AG09319 (cell line): ENCODE measurements around the gene RPN2.

ENCODE experiments used
- DNase-seq: peaks from one replicate; pipeline ENCODE4 v3.0.0-alpha.2; 2010; ENCODE audit warnings: low read depth; ENCODE audit errors: extremely low read depth
- TF ChIP-seq, protein P1 (sequence below): IDR thresholded peaks from 2 replicates; pipeline ENCODE4 v1.5.1; 2011; ENCODE audit warnings: low read depth, mild to moderate bottlenecking, inconsistent platforms, low read length, moderate library complexity

RPN2 gene

DNA sequence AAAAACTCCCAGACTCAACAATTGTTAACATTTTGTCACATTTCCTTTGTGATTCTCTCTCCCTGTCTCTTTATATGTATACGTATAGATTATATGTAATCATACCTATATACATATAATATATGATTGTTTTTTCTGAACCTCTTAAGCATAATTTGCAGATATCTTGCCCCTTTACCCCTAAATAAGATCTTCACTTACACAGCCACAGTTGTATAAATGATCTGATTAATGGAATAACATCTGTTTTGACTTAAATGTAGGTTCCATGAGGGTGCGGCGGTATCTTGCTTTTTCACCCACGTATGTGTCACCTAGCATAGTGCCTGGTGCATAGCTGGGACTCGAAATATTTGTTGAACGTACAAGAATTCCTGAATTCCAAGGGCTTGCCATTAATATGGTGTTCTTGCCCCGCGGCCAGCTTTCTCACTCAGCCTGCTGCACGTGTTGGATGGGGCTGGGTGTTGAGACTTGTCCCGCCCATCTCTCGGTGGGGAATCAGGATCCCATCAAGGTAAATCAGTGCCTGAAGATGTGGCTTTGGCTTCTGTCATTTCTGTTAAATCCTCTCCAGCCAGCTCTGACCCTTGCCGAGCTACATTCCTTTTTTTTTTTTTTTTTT is 99.9 kb downstream of the RPN2 start:
- no peak for DNase-seq
- TF ChIP-seq, protein P1, sequence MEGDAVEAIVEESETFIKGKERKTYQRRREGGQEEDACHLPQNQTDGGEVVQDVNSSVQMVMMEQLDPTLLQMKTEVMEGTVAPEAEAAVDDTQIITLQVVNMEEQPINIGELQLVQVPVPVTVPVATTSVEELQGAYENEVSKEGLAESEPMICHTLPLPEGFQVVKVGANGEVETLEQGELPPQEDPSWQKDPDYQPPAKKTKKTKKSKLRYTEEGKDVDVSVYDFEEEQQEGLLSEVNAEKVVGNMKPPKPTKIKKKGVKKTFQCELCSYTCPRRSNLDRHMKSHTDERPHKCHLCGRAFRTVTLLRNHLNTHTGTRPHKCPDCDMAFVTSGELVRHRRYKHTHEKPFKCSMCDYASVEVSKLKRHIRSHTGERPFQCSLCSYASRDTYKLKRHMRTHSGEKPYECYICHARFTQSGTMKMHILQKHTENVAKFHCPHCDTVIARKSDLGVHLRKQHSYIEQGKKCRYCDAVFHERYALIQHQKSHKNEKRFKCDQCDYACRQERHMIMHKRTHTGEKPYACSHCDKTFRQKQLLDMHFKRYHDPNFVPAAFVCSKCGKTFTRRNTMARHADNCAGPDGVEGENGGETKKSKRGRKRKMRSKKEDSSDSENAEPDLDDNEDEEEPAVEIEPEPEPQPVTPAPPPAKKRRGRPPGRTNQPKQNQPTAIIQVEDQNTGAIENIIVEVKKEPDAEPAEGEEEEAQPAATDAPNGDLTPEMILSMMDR = no peak

DNA sequence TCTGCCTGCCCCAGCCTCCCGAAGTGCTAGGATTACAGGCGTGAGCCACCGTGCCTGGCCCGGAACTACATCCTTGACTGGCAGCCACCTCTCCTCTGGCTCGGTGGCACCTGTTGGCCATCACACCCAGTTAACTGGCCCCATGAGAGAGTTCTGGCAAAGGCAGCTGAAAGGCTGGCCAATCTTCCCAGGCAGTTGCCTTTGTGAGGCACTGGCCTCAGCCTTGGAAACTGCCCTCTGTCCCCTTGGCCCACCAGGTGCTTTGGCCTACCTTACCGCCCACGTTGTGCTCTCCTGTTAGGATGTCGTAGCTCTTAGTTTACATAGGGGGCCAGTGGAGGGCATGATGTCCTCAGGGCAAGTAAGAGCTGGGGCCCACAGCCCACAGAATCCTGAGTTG is 100.7 kb downstream of the RPN2 start:
- TF ChIP-seq, protein P1 = no peak
- DNase-seq = no peak

DNA sequence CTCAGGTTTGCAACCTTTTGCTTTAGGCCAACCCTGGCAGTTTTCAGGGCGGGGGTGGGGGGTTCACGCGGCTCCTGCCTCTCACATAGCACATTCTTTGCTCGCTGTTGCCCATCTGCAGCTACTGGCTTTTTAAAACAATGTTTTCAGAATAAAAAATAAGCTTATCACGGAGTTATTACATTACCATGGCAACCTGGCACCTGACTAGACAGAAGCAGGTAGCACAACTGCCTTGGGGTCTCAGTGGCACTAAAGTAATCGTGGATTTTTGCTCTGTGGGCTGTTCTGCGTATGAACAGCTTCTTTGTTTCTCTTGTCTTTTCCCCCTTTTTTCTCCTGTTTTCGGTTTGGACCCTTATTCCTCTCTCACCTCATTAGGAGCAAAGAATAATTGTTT is 101.3 kb downstream of the RPN2 start:
- TF ChIP-seq, protein P1 = no peak
- DNase-seq = no peak

DNA sequence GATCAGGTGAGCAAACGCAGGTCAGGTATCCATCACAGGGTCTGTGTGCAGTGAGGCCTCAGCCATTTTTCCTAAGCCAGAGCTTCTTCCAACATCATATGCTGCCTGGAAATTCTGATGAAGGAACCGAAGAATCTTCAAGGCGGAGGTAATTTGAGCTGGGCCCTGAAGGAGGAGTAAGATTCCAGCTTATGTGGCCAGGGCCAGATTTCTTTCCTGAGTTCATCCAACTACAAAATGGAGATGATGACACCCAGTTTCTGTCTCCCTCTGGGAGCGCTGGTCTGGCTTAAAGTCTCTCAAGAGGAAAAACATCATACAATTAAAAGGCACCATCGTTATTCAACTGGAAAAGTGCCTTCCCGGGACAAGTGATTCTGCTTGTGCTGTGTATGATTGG is 103.4 kb downstream of the RPN2 start:
- no peak for DNase-seq
- TF ChIP-seq, protein P1 = peak; percentile 69

DNA sequence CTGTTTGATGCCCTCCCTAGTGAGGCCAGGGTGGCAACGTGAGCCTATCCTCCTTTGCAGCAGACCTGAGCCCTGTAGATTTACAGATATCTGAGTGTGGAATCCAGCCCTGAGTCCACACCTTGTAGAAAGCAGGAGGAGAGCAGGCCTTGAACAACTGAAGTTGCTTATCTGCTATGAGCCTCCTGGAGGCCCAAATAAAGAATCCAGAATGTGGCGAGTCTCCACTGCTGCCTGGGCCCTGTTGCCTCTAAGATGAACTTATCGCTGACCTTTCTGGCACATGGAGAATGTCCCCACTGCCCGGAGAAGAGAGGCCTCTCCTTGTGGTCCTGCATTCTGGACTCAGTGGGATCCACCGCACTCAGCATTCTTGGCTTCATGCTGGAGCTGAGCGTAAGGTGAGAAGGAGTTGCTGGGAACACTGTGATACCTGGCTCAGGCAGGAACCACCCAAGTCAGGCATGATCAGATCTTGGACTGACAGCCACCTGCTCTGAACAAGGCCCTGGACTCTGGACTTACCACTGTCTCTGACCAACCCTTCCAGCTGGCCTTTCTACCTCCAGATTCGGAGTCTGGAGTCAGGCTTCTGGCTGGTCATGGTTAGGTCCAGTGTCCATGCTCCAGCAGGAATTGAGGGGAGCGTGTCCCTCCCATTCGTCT is 104.5 kb downstream of the RPN2 start:
- TF ChIP-seq, protein P1 = no peak
- no peak for DNase-seq

DNA sequence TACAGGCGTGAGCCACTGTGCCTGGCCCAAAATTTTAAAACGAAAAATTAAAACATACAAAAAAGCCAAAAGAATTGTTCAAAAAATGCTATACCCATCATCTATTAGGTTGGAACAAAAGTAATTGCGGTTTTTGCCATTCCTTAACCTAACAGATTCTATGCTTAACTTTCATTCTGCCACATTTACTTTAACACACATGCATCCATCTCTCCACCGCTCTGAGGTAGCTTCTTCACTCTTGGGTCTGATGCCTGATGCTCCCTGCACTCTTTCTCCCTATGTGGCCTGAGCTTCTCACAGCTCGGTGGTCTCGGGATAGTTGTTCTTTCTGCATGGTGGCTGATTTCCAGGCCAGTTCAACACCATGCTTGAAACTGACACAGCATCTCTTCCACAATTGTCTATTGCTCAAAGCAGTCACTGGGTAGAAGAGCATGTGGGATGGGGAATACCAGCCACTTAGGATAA is 105.6 kb downstream of the RPN2 start:
- no peak for DNase-seq
- TF ChIP-seq, protein P1 = no peak

DNA sequence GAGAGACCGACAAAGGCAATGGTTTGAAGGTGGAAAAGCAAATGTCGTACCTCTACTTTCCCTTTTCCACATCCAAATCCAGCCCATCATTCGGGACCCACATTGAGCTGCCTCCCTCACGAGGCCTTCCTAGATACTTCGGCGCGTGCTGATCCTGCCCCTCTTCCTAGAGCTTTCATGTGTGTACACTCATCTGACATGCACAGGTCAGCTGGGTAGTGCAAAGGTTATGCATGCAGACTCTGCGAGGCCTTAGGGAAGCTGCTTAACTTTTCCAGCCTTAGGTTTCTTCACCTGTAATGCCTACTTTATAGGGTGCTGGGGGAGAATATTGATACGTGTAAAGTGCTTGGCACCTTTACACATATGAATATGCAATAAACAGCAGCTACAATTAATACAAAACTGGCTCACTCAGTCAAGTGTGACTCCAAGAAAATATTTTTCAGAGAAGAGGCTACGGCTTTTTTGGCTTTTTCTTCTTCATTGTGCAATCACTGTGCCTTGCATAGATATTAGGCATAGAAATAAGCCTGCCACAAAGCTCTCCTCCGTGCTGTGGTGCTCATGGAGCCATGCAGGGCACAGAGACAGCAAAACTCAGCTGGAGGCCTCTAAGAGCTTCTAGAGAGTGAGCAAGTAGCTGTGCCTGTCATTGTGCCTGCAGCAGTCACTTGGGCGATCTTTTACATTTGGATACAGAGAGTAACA is 106.7 kb downstream of the RPN2 start:
- TF ChIP-seq, protein P1 = no peak

More for the DNA sequence above, 106.7 kb downstream of the RPN2 start:
- no peak for DNase-seq
